HEK293 (cell line): ENCODE measurements around the gene SF3B2.

Experiments used
- CTCF ChIA-PET: fragments of 350-600 bp; formaldehyde crosslinking; extraction: SDS; loops from one replicate; lab custom pipeline; 2021; ENCODE audit warnings: antibody characterized with exemption; lab: Yijun Ruan, JAX
- POLR2A ChIA-PET: fragments of 300-600 bp; formaldehyde crosslinking; extraction: SDS; loops from one replicate; lab custom pipeline; 2020; ENCODE audit warnings: antibody characterized with exemption, inconsistent platforms; lab: Yijun Ruan, JAX
- H3K27ac ChIP-seq: fragments of 200-500 bp; sonication (Bioruptor generic); 2 replicates; pipeline ENCODE4 v1.5.1; 2014; ENCODE audit warnings: low read depth, low read length, control low read depth, inconsistent platforms; ENCODE audit errors: extremely low read depth
- H3K36me3 ChIP-seq, 2 experiments: fragments of 200-500 bp in 1 of 2; sonication (Bioruptor generic) in 1 of 2; 1 replicate in 1 of 2; 2 replicates in 1 of 2; pipeline ENCODE4 v1.5.1; 2014 to 2017; ENCODE audit warnings: inconsistent platforms in 2 of 2, low read length in 2 of 2; ENCODE audit not compliant: control insufficient read depth in 2 of 2, insufficient read depth in 1 of 2
- H3K4me1 ChIP-seq: fragments of 200-500 bp; sonication (Bioruptor generic); 2 replicates; pipeline ENCODE4 v1.5.1; 2014; ENCODE audit warnings: mild to moderate bottlenecking, low read length, inconsistent platforms; ENCODE audit not compliant: control insufficient read depth, insufficient read depth
- H3K4me3 ChIP-seq: 2 replicates; pipeline ENCODE4 v1.5.1; 2011; ENCODE audit warnings: low read depth, mild to moderate bottlenecking, control low read depth, low read length, moderate library complexity
- H3K9me3 ChIP-seq: fragments of 200-500 bp; sonication (Bioruptor generic); 2 replicates; pipeline ENCODE4 v1.5.1; 2014; ENCODE audit warnings: low read depth, low read length, inconsistent platforms; ENCODE audit not compliant: control insufficient read depth, insufficient read depth
- KLF9 ChIP-seq: fragments of 450-650 bp; formaldehyde crosslinking; IDR thresholded peaks from 2 replicates; pipeline ENCODE4 v1.5.1; 2016; ENCODE audit warnings: missing biosample characterization, missing genetic modification characterization, low read depth
- OSR2 ChIP-seq: fragments of 450-650 bp; formaldehyde crosslinking; IDR thresholded peaks from 2 replicates; pipeline ENCODE4 v1.5.1; 2016; ENCODE audit warnings: missing biosample characterization, missing genetic modification characterization
- PRDM6 ChIP-seq: fragments of 450-650 bp; formaldehyde crosslinking; IDR thresholded peaks from 2 replicates; pipeline ENCODE4 v1.5.1; 2017; ENCODE audit warnings: missing biosample characterization, missing genetic modification characterization
- TCF7L2 ChIP-seq: IDR thresholded peaks from 2 replicates; pipeline ENCODE4 v1.6.1; 2011; ENCODE audit warnings: low read depth, mild to moderate bottlenecking, inconsistent platforms, low read length, moderate library complexity, borderline replicate concordance
- ZBTB1 ChIP-seq: fragments of 450-650 bp; formaldehyde crosslinking; IDR thresholded peaks from 2 replicates; pipeline ENCODE4 v1.5.1; 2016; ENCODE audit warnings: missing biosample characterization, missing genetic modification characterization
- ZBTB8A ChIP-seq: fragments of 450-650 bp; formaldehyde crosslinking; IDR thresholded peaks from 2 replicates; pipeline ENCODE4 v1.5.1; 2016; ENCODE audit warnings: missing biosample characterization, missing genetic modification characterization
- ZNF148 ChIP-seq: fragments of 450-650 bp; formaldehyde crosslinking; IDR thresholded peaks from 2 replicates; pipeline ENCODE4 v1.5.0; 2017; ENCODE audit warnings: missing biosample characterization, missing genetic modification characterization, borderline replicate concordance
- ZNF19 ChIP-seq: fragments of 450-650 bp; formaldehyde crosslinking; IDR thresholded peaks from 2 replicates; pipeline ENCODE4; 2016; ENCODE audit warnings: missing biosample characterization, missing genetic modification characterization, low read depth
- ZNF280D ChIP-seq: fragments of 450-650 bp; formaldehyde crosslinking; IDR thresholded peaks from 2 replicates; pipeline ENCODE4 v1.5.1; 2016; ENCODE audit warnings: missing biosample characterization, missing genetic modification characterization
- ZNF350 ChIP-seq: fragments of 450-650 bp; formaldehyde crosslinking; IDR thresholded peaks from 2 replicates; pipeline ENCODE4 v1.5.0; 2017; ENCODE audit warnings: missing biosample characterization, mild to moderate bottlenecking, missing genetic modification characterization
- ZNF366 ChIP-seq: fragments of 450-650 bp; formaldehyde crosslinking; conservative IDR thresholded peaks from 2 replicates; pipeline ENCODE4 v1.5.1; 2016; ENCODE audit warnings: missing biosample characterization, missing genetic modification characterization
- ZNF37A ChIP-seq: fragments of 450-650 bp; IDR thresholded peaks from 2 replicates; pipeline ENCODE4 v1.5.1; 2018; ENCODE audit warnings: missing biosample characterization, missing genetic modification characterization
- ZNF585B ChIP-seq: fragments of 450-650 bp; formaldehyde crosslinking; IDR thresholded peaks from 2 replicates; pipeline ENCODE4 v1.5.1; 2016; ENCODE audit warnings: missing biosample characterization, missing genetic modification characterization
- ZNF624 ChIP-seq: fragments of 450-650 bp; formaldehyde crosslinking; IDR thresholded peaks from 2 replicates; pipeline ENCODE4 v1.5.1; 2017; ENCODE audit warnings: missing biosample characterization, missing genetic modification characterization
- ZNF677 ChIP-seq: fragments of 450-650 bp; IDR thresholded peaks from 2 replicates; pipeline ENCODE4 v1.5.0; 2018; ENCODE audit warnings: missing biosample characterization, mild to moderate bottlenecking, missing genetic modification characterization, moderate library complexity
- ZXDB ChIP-seq: fragments of 450-650 bp; formaldehyde crosslinking; IDR thresholded peaks from 2 replicates; pipeline ENCODE4 v1.5.1; 2016; ENCODE audit warnings: missing biosample characterization, missing genetic modification characterization
- TF ChIP-seq, protein P1 (sequence below): fragments of 450-650 bp; formaldehyde crosslinking; conservative IDR thresholded peaks from 2 replicates; pipeline ENCODE4 v1.5.1; 2016; ENCODE audit warnings: low read depth, missing biosample characterization, missing genetic modification characterization
- TF ChIP-seq, protein P2 (sequence below): fragments of 450-650 bp; formaldehyde crosslinking; IDR thresholded peaks from 2 replicates; pipeline ENCODE4 v1.5.1; 2016; ENCODE audit warnings: missing biosample characterization, missing genetic modification characterization

The SF3B2 gene

GRCh38 chr11:66082946-66083698, 31.0 kb downstream of the SF3B2 start (continued):
- TF ChIP-seq PRDM6 (tag by site-specific recombination) (peak; percentile 71), ZXDB (tag by site-specific recombination) (peak; percentile 28; the same call in 1 of the 2 replicates), ZNF624 (tag by site-specific recombination) (no peak), ZNF366 (peak; percentile 67), OSR2 (tag by site-specific recombination) (peak; percentile 49; the same call in 1 of the 2 replicates), ZBTB8A (tag by site-specific recombination) (0 out of 2 replicates have a peak, but pooled peaks have one; percentile 22), TCF7L2 (0 out of 2 replicates have a peak, but pooled peaks have one; percentile 26)
- TF ChIP-seq, protein P1, sequence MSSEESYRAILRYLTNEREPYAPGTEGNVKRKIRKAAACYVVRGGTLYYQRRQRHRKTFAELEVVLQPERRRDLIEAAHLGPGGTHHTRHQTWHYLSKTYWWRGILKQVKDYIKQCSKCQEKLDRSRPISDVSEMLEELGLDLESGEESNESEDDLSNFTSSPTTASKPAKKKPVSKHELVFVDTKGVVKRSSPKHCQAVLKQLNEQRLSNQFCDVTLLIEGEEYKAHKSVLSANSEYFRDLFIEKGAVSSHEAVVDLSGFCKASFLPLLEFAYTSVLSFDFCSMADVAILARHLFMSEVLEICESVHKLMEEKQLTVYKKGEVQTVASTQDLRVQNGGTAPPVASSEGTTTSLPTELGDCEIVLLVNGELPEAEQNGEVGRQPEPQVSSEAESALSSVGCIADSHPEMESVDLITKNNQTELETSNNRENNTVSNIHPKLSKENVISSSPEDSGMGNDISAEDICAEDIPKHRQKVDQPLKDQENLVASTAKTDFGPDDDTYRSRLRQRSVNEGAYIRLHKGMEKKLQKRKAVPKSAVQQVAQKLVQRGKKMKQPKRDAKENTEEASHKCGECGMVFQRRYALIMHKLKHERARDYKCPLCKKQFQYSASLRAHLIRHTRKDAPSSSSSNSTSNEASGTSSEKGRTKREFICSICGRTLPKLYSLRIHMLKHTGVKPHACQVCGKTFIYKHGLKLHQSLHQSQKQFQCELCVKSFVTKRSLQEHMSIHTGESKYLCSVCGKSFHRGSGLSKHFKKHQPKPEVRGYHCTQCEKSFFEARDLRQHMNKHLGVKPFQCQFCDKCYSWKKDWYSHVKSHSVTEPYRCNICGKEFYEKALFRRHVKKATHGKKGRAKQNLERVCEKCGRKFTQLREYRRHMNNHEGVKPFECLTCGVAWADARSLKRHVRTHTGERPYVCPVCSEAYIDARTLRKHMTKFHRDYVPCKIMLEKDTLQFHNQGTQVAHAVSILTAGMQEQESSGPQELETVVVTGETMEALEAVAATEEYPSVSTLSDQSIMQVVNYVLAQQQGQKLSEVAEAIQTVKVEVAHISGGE (tag by site-specific recombination) = no peak

DNA sequence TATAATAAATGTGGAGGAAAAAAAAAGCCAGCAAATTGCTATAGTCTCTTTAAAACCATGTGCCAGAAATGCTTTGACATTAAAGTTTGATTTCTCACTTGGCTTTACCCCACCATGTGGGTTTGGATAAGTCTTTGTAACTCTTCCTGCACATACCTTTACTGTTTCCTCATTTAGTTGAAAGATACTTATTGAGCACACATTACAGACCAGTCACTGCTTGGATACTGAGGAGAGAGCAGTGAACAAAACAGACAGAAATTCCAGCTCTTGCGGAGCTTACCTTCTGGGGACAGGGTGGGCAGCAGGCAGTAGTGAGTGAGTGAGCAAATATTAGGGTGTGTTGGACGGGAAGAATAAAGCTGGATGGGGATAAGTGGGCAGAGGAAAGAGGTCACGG, 31.6 kb downstream of the SF3B2 start:
- H3K27ac ChIP-seq = peak overlapping the region; percentile 3; the same call in 1 of the 2 replicates
- H3K9me3 ChIP-seq = no peaks in the 10 kb centered on the region
- ChIA-PET CTCF (interaction anchor here (1.6 to 2.4 kb wide), 2 partner anchors 15 to 49 kb away, joined by 3 to 15 read pairs; no protein-coding TSS in a partner anchor), POLR2A (interaction anchor here (0.9 kb wide), 1 partner anchor 13 kb away, joined by 3 read pairs; no protein-coding TSS in a partner anchor)
- H3K36me3 ChIP-seq = no peaks in the 10 kb centered on the region
- no peak for TF ChIP-seq ZBTB1 (tag by site-specific recombination)
- TF ChIP-seq ZNF280D = no peak
- TF ChIP-seq ZNF148 (tag by site-specific recombination) = no peak
- TF ChIP-seq, protein P2, sequence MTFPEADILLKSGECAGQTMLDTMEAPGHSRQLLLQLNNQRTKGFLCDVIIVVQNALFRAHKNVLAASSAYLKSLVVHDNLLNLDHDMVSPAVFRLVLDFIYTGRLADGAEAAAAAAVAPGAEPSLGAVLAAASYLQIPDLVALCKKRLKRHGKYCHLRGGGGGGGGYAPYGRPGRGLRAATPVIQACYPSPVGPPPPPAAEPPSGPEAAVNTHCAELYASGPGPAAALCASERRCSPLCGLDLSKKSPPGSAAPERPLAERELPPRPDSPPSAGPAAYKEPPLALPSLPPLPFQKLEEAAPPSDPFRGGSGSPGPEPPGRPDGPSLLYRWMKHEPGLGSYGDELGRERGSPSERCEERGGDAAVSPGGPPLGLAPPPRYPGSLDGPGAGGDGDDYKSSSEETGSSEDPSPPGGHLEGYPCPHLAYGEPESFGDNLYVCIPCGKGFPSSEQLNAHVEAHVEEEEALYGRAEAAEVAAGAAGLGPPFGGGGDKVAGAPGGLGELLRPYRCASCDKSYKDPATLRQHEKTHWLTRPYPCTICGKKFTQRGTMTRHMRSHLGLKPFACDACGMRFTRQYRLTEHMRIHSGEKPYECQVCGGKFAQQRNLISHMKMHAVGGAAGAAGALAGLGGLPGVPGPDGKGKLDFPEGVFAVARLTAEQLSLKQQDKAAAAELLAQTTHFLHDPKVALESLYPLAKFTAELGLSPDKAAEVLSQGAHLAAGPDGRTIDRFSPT (tag by site-specific recombination) = no peak
- no peak for TF ChIP-seq KLF9
- TF ChIP-seq ZNF677 = no peak
- TF ChIP-seq ZNF585B (tag by site-specific recombination) = no peak
- no peak for TF ChIP-seq ZNF37A (tag by site-specific recombination)
- TF ChIP-seq ZNF19 = no peak
- TF ChIP-seq ZNF350 (tag by site-specific recombination) = no peak
- peaks cover 21% of the 10 kb centered on the region for H3K4me1 ChIP-seq
- H3K4me3 ChIP-seq = no peak overlapping the region
